Activated naive CD8-positive, alpha-beta T cell treated with anti-CD3 and anti-CD28 coated beads, Interleukin-2, amount 10 ng/mL, durations not matched to agents 7 days and 5 days (primary cell): Measurements from ENCODE around the gene OTP. TPM values are rescaled to one million over a fixed set of nuclear protein-coding genes. Genes with fewer than 3 reads are reported as not detected.
A peak's percentile ranks its signal among the peaks of the same experiment; 100 is the strongest.

ENCODE experiments used
- ATAC-seq: fragments of 150-1000 bp; cut with Tn5 transposase; one replicate; pipeline ENCODE4 v1.10.0; 2021; ENCODE audit warnings: low read depth, moderate library complexity
- POLR2A ChIA-PET: fragments of 350-600 bp; sonication (Branson Sonifier 250); formaldehyde crosslinking; loops from one replicate; lab custom pipeline; 2021; ENCODE audit warnings: antibody characterized with exemption; lab: Charles Lee
- DNase-seq: peaks from one replicate; pipeline ENCODE4 v3.0.0; 2021
- H3K27ac Mint-ChIP-seq: one replicate; pipeline ENCODE4 v1.8.0; 2022; ENCODE audit warnings: mild to moderate bottlenecking, mixed read lengths
- H3K27me3 Mint-ChIP-seq: one replicate; pipeline ENCODE4 v1.8.0; 2022; ENCODE audit warnings: mild to moderate bottlenecking, moderate library complexity, mixed read lengths
- H3K36me3 Mint-ChIP-seq: one replicate; pipeline ENCODE4 v1.8.0; 2021; ENCODE audit warnings: mild to moderate bottlenecking, mixed read lengths
- H3K4me1 Mint-ChIP-seq: one replicate; pipeline ENCODE4 v1.8.0; 2021; ENCODE audit warnings: mixed read lengths
- H3K4me3 Mint-ChIP-seq: one replicate; pipeline ENCODE4 v1.8.0; 2022; ENCODE audit warnings: mild to moderate bottlenecking, moderate library complexity, mixed read lengths
- H3K9me3 Mint-ChIP-seq: one replicate; pipeline ENCODE4 v1.8.0; 2021; ENCODE audit warnings: mixed read lengths
- total RNA-seq, 2 experiments: library from RNA; stranded (reverse); gene quantifications; one replicate each; pipeline ENCODE4 v1.2.3, GENCODE V29; 2021

Gene OTP
- total RNA-seq: not detected

- peak within 1 kb of the TSS; percentile 80 for H3K27ac Mint-ChIP-seq
- peak within 1 kb of the TSS; percentile 61 for H3K4me3 Mint-ChIP-seq
- peaks cover 14% of the 10 kb centered on the region for H3K4me1 Mint-ChIP-seq
- POLR2A ChIA-PET: no interaction called here
- H3K9me3 Mint-ChIP-seq: peaks cover 9% of the 10 kb centered on the region
- peaks cover 2% of the 10 kb centered on the region for H3K36me3 Mint-ChIP-seq
- peaks cover 88% of the 10 kb centered on the region for H3K27me3 Mint-ChIP-seq
- ATAC-seq (no peak), DNase-seq (no peak)
Observed at GRCh38 chr5:77637998-77638762, at the start of gene OTP. Gene OTP, minus strand, starts transcription at chr5:77638713. Its CDS starts 164 bp downstream, at chr5:77638549.

GRCh38 chr5:77683171-77683732 lies 44.7 kb upstream of the OTP start:
- DNase-seq: no peak
- POLR2A ChIA-PET: no interaction called here
- Mint-ChIP-seq H3K36me3 (peaks cover 1% of the 10 kb centered on the region), H3K9me3 (no peaks in the 10 kb centered on the region), H3K27ac (no peak overlapping the region), H3K4me1 (no peaks in the 10 kb centered on the region), H3K27me3 (peaks cover 4% of the 10 kb centered on the region), H3K4me3 (no peak overlapping the region)
- ATAC-seq: no peak

- Mint-ChIP-seq H3K9me3 (peaks cover 5% of the 10 kb centered on the region), H3K36me3 (no peaks in the 10 kb centered on the region), H3K4me3 (no peak overlapping the region), H3K4me1 (no peaks in the 10 kb centered on the region), H3K27ac (no peak overlapping the region), H3K27me3 (peaks cover 4% of the 10 kb centered on the region)
- DNase-seq: no peak
- POLR2A ChIA-PET: no interaction called here
- no peak for ATAC-seq
Observed at GRCh38 chr5:77670526-77670925, 32.0 kb upstream of the OTP start.

GRCh38 chr5:77669677-77670076 lies 31.2 kb upstream of the OTP start:
- DNase-seq (no peak), ATAC-seq (no peak)
- Mint-ChIP-seq H3K9me3 (no peaks in the 10 kb centered on the region), H3K4me3 (no peak overlapping the region), H3K27ac (no peak overlapping the region), H3K27me3 (peaks cover 3% of the 10 kb centered on the region), H3K4me1 (no peaks in the 10 kb centered on the region), H3K36me3 (no peaks in the 10 kb centered on the region)
- POLR2A ChIA-PET: no interaction called here

DNA sequence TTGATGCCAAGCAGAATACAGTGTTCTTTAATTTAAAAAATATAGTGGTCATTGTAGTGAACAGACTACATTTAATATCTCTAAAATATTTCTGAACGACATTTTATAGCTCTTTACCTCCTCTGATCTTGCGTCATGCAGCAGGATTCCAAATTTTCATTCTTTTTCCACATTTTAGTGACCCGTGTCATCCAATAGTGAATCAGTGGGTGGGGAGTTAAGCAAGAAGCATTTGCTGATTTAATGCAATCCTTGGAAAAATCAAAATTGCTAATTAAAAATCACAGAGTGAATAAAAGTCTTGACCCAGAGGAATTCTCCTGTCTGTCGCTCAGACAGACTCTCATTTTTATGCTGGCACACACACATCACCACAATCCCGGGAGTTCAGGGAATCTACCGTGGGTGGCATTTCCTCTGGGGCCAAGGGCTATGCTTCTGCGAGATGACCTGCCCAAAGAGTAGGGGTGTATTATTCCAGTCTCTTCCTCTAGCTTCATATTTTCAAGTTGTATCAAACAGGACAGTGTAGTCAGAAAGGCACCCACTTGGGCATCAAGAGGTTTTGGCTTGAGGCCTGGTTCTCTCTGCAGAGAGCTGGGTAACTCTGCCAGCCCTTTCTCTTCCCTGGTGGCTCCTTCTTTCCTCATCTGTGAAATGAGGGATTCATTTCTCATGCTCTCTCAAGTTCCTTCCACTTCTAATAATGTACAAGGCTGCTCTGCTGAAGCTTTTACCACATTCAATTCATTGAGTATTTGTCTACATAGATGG lies 24.8 kb upstream of the OTP start:
- no peak for DNase-seq
- POLR2A ChIA-PET: no interaction called here
- Mint-ChIP-seq H3K36me3 (no peaks in the 10 kb centered on the region), H3K9me3 (no peaks in the 10 kb centered on the region), H3K4me3 (no peak overlapping the region), H3K27ac (no peak overlapping the region), H3K4me1 (no peaks in the 10 kb centered on the region), H3K27me3 (peaks cover 14% of the 10 kb centered on the region)
- no peak for ATAC-seq

GRCh38 chr5:77662635-77663034 lies 24.1 kb upstream of the OTP start:
- H3K27me3 Mint-ChIP-seq: peaks cover 19% of the 10 kb centered on the region
- H3K4me3 Mint-ChIP-seq: no peak overlapping the region
- ATAC-seq (no peak), DNase-seq (no peak)
- H3K36me3 Mint-ChIP-seq: no peaks in the 10 kb centered on the region
- no peak overlapping the region for H3K27ac Mint-ChIP-seq
- H3K4me1 Mint-ChIP-seq: no peaks in the 10 kb centered on the region
- no peaks in the 10 kb centered on the region for H3K9me3 Mint-ChIP-seq
- POLR2A ChIA-PET: no interaction called here

DNA sequence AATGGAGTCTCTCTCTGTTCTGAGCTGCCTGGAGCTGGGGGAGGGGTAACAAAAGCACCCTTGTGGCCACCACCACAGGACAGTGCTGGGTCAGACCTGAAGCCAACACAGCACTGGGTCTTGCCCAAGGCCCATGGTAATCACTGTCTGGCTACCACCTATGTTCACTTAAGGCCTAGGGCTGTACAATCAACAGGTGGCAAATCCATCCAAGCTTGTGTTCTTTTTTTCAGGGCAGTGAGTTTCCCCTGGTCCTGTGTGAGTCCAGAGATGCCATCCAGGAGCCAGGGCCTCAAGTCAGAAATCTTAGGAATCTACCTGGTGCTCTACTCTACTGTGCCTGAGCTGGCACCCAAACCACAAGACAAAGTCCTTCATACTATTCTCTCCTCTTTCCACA lies 20.1 kb upstream of the OTP start:
- no peak for DNase-seq
- H3K27ac Mint-ChIP-seq: no peak overlapping the region
- ATAC-seq: no peak
- H3K4me3 Mint-ChIP-seq: no peak overlapping the region
- H3K9me3 Mint-ChIP-seq: no peaks in the 10 kb centered on the region
- peaks cover 36% of the 10 kb centered on the region for H3K27me3 Mint-ChIP-seq
- no peaks in the 10 kb centered on the region for H3K4me1 Mint-ChIP-seq
- H3K36me3 Mint-ChIP-seq: no peaks in the 10 kb centered on the region
- POLR2A ChIA-PET: no interaction called here

GRCh38 chr5:77651343-77651742 lies 12.8 kb upstream of the OTP start:
- no peak for ATAC-seq
- POLR2A ChIA-PET: no interaction called here
- Mint-ChIP-seq H3K9me3 (no peaks in the 10 kb centered on the region), H3K4me1 (no peaks in the 10 kb centered on the region), H3K27ac (no peak overlapping the region), H3K27me3 (peaks cover 50% of the 10 kb centered on the region), H3K36me3 (no peaks in the 10 kb centered on the region), H3K4me3 (no peak overlapping the region)
- DNase-seq: no peak

DNA sequence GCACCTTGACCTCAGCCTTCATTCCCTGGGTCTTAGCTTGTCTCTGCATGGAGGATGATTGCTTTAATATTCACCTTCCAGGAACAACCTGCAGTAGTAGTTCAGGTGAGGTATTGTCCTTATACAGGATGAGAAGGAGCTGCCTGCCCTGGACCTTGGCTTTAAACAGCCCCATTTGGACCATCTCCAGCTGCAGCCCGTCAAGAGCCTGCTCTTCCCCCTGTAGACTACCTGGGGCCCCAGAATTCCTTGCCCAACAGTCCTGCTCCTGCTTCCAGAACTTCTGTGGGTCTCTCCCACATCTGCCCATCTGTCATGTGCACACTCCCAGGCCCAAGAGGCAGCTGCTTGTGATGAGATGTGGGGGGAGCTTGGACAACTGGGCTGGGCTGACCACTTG lies 12.2 kb upstream of the OTP start:
- POLR2A ChIA-PET: no interaction called here
- H3K27me3 Mint-ChIP-seq: peaks cover 54% of the 10 kb centered on the region
- H3K27ac Mint-ChIP-seq: no peak overlapping the region
- DNase-seq (no peak), ATAC-seq (no peak)
- no peaks in the 10 kb centered on the region for H3K36me3 Mint-ChIP-seq
- no peaks in the 10 kb centered on the region for H3K4me1 Mint-ChIP-seq
- no peak overlapping the region for H3K4me3 Mint-ChIP-seq
- no peaks in the 10 kb centered on the region for H3K9me3 Mint-ChIP-seq

DNA sequence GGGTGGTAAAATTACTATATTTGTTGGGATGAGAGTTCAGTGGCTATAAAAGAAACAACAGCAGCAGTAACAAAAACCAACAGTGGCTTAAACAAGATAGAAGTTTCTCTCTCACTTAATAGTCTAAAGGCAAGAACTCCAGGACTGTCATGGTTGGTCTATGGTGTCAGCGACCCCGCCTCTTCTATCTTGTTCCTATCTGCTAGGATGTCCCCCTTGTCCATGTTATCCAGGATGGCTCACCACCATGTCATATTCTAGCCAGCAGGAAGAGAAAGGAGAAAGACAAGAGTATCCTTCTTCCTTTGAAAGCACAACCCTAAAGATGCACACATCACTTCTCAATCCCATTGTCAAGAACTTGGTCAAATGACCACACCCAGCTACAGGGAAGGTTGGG lies 11.3 kb upstream of the OTP start:
- ATAC-seq: no peak
- Mint-ChIP-seq H3K27me3 (peaks cover 53% of the 10 kb centered on the region), H3K27ac (no peak overlapping the region), H3K4me3 (no peak overlapping the region), H3K36me3 (no peaks in the 10 kb centered on the region), H3K9me3 (no peaks in the 10 kb centered on the region), H3K4me1 (peaks cover 2% of the 10 kb centered on the region)
- no peak for DNase-seq
- POLR2A ChIA-PET: no interaction called here

DNA sequence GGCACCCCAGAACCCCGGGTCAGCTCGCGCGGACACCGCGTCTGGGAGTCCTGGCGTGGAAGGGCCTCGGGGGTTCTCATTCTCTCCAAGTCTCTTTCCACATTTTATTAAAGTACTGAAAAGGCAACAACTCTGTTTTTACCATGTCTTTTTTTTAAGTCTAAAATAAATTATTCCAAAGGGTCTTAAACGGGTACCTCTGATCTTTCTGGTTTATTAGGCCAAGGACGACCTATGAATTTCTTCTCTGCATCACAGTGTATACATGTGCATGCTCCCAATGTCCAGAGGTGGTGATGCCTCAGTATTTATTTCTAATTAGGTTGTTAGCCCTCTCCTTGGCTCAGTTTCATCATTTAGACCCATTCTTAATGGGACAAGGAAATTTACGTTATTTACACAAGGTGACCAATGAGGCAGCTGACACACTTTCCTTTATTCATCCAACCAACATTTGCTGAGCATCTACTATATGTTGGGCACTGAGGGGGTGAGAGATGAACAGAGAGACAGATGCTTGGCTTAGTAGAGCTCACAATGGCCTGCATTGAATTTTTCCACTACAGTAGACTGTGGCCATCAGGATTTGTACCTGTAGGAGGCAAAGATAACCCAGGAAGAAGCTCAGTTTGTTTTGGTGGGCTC lies 7.6 kb upstream of the OTP start:
- ATAC-seq (no peak), DNase-seq (no peak)
- H3K36me3 Mint-ChIP-seq: no peaks in the 10 kb centered on the region
- H3K4me3 Mint-ChIP-seq: no peak overlapping the region
- H3K4me1 Mint-ChIP-seq: peaks cover 13% of the 10 kb centered on the region
- POLR2A ChIA-PET: no interaction called here
- H3K9me3 Mint-ChIP-seq: peaks cover under 1% of the 10 kb centered on the region
- H3K27ac Mint-ChIP-seq: no peak overlapping the region
- H3K27me3 Mint-ChIP-seq: peaks cover 81% of the 10 kb centered on the region

GRCh38 chr5:77645158-77645994 lies 6.9 kb upstream of the OTP start:
- Mint-ChIP-seq H3K27me3 (peaks cover 87% of the 10 kb centered on the region), H3K27ac (no peak overlapping the region), H3K36me3 (peaks cover 2% of the 10 kb centered on the region), H3K9me3 (peaks cover 3% of the 10 kb centered on the region), H3K4me3 (peak overlapping the region; percentile 70), H3K4me1 (peaks cover 16% of the 10 kb centered on the region)
- DNase-seq (peak; percentile 72), ATAC-seq (peak; percentile 47)
- POLR2A ChIA-PET: no interaction called here
